C4-2B (cell line): ENCODE measurements around the gene CYP21A2.

Experiments used
- CTCF ChIP-seq: fragments of 450-650 bp; conservative IDR thresholded peaks from 2 replicates; pipeline ENCODE4 v1.5.1; 2017; ENCODE audit warnings: mild to moderate bottlenecking
- ZFX ChIP-seq: fragments of 450-650 bp; IDR thresholded peaks from 2 replicates; pipeline ENCODE4 v1.6.1; 2017

GRCh38 chr6:32087574-32088486 is 49.6 kb downstream of the CYP21A2 start:
- TF ChIP-seq CTCF (peak; percentile 76), ZFX (no peak)
